ENCODE results near the gene BUB1. TPM values are rescaled to one million over a fixed set of nuclear protein-coding genes. Genes with fewer than 3 reads are reported as not detected.
"Not testable (repeated sequence)": the region's sequence is repeated elsewhere in the genome, so short reads cannot be mapped to it uniquely, and the experiment has no call there.

Gene BUB1
- total RNA-seq, 1 experiment from 2014 or later, result 82.4 TPM

DNA sequence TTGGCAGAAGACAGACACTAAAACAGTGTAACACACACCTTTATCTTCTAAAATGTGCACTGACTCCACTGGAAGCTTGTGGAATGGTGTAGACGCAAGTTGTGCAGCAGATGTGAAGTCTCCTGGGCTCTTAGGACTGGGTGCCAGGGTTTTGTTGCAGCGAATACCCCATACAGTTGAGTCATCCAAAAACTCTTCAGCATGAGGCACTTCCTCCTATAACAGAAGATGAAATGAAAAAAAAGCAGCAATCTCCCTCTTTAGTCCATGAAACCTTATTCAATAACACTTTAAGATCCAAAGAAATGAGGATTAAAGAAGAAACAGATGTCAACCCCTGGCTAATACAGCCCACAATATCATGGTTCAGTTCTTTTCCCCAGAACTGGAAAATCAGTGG lies 22.2 kb downstream of the BUB1 start:
- DNase-seq (ENCODE audit: low read depth), result no peak

DNA sequence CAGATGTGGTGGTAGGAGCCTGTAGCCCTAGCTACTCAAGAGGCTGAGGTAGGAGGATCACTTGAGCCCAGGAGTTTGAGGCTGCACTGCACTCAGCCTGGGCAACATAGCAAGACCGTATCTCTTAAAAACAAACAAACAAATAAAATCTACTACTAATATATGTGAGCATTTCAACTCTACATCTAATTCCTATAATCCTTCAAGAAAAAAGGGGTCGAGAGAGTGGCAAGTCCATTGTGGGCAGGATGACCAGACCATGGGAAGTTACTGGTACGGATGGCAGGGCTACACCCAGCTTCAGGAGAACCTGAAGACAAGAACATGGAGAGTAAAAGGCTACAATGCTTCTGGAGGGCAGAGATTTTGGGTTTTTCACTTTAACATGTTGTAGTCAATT lies 24.0 kb downstream of the BUB1 start:
- DNase-seq (ENCODE audit: low read depth), result no peak

- no peak for DNase-seq (ENCODE audit: low read depth)
Measured at GRCh38 chr2:110650346-110650745, 27.5 kb downstream of the BUB1 start.

DNA sequence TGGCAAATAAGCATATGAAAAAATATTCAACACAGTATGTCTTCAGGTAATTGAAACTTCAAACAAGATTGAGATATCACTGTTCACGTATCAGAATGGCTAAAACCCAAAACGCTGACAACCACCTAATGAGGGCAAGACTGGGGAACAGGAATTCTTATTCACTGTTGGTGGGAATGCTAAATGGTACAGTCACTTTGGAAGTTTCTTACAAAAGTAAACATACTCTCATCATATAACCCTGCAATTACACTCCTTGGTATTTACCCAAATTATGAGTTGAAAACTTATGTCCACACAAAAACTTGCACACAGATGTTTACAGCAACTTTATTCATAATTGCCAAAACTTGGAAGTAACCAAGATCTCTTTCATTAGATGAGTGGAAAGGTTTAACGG lies 30.1 kb downstream of the BUB1 start:
- no peak for DNase-seq (ENCODE audit: low read depth)

GRCh38 chr2:110645616-110646015 lies 32.2 kb downstream of the BUB1 start:
- DNase-seq (ENCODE audit: low read depth), result no peak

GRCh38 chr2:110644357-110644756 lies 33.5 kb downstream of the BUB1 start:
- no peak for DNase-seq (ENCODE audit: low read depth)

DNA sequence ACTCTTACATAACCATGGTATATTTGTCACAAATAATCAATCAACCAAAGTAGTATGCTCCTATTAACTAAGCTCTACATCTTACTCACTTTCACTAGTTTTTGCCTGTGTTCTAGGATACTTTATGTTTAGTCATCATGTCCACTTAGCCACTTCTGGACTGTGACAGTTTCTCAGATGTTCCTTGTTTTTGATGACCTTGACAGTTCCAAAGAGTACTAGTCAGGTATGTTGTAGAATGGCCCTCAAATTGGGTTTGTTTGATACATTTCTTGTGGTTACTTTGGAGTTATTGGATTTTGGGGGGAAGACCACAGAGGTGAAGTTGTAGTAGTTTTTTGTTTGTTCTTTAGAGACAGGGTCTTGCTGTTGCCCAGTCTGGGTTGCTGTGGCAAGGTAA lies 35.5 kb downstream of the BUB1 start:
- no peak for DNase-seq (ENCODE audit: low read depth)

DNA sequence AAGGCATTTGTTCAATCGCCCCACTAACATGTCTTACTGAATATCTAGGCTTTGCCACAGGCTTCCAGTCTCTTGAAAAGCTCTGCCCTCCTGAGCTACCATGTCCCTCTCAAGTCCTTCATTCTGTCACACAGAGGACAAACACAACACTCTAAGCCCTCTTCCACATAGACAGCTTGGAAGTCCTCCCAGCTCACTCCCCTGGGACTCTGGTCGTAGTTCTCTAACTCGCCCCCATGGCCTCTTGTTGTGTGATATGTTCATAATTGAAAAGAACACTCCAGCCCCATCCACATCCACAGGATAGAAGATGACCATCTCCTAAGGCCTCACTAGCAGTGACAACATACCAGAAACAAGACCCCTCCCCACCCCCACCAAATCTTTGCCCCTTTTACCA lies 37.9 kb downstream of the BUB1 start:
- DNase-seq (ENCODE audit: low read depth), result no peak

GRCh38 chr2:110638952-110639695 lies 38.7 kb downstream of the BUB1 start:
- DNase-seq (ENCODE audit: low read depth), result no peak

- no peak for DNase-seq (ENCODE audit: low read depth)
Measured at GRCh38 chr2:110638004-110638403, 39.9 kb downstream of the BUB1 start.

GRCh38 chr2:110637093-110637492 lies 40.8 kb downstream of the BUB1 start:
- no peak for DNase-seq (ENCODE audit: low read depth)

DNA sequence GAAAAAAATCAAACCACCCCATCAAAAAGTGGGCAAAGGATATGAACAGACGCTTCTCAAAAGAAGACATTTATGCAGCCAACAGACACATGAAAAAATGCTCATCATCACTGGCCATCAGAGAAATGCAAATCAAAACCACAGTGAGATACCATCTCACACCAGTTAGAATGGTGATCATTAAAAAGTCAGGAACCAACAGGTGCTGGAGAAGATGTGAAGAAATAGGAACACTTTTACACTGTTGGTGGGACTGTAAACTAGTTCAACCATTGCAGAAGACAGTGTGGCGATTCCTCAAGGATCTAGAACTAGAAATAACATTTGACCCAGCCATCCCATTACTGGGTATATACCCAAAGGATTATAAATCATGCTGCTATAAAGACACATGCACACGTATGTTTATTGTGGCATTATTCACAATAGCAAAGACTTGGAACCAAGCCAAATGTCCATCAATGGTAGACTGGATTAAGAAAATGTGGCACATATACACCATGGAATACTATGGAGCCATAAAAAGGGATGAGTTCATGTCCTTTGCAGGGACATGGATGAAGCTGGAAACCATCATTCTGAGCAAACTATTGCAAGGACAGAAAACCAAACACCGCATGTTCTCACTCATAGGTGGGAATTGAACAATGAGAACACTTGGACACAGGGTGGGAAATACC lies 41.8 kb downstream of the BUB1 start:
- not testable (repeated sequence) for DNase-seq (ENCODE audit: low read depth)

DNA sequence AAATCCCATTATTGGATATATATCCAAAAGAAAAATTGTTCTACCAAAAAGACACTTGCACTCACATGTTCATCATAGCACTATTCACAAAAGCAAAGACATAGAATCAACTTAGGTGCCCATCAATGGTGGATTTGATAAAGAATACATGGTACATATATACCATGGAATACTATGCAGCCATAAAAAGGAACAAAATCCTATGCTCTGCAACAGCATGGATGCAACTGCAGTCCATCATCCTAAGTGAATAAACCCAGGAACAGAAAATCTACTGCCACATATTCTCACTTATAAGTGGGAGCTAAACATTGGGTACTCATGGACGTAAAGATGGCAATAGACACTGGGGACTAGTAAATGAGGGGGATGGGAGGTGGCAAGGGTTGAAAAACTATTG lies 50.5 kb downstream of the BUB1 start:
- not testable (repeated sequence) for DNase-seq (ENCODE audit: low read depth)

DNA sequence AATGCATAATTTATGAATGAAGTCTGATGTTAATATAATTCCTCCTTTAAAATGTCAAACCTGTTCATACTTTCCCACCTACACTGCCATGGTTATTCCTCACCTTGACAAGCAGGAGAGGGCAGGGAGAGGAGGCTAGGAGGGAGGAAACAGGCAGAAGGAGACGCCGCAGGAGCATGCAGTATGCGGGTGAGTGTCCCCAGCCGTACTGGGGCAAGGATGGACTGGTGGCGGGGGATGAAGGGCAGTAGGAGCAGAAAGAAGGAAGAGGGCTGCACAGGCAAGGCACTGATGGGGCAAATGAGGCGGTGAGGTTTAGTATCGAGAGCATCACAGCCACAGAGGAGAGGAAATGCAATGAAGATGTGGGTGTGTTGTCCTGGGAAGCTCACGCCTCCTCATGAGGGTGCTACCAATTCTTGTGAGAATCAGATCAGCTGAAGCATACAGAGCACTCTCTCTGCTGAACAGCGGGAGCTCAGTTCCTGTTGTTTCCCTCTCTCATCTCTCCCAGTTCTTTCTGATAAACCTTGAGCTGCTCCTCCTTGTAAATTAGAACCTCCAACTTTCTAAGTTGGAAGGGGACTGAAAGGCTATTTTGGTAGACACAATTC lies 58.4 kb downstream of the BUB1 start:
- not testable (repeated sequence) for DNase-seq (ENCODE audit: low read depth)

DNA sequence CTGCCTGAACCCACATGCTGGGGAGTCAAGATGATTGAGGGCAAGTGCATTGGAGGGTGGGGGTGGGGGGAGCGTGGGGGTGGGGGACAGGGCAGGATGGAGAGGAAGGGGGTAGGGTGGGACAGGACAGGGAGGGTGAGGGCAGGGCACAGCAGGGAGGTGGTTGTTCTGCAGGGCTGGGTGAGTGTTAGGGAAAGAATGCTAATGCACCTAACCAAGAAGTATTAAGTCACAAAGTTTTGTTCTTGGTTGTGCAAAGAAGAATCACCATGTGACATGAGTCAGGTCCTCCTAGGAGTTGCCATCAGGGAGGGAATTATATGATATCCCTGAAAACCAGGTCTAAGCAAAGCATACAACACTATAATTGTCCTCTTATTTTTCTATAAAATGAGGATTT lies 63.9 kb downstream of the BUB1 start:
- not testable (repeated sequence) for DNase-seq (ENCODE audit: low read depth)

DNA sequence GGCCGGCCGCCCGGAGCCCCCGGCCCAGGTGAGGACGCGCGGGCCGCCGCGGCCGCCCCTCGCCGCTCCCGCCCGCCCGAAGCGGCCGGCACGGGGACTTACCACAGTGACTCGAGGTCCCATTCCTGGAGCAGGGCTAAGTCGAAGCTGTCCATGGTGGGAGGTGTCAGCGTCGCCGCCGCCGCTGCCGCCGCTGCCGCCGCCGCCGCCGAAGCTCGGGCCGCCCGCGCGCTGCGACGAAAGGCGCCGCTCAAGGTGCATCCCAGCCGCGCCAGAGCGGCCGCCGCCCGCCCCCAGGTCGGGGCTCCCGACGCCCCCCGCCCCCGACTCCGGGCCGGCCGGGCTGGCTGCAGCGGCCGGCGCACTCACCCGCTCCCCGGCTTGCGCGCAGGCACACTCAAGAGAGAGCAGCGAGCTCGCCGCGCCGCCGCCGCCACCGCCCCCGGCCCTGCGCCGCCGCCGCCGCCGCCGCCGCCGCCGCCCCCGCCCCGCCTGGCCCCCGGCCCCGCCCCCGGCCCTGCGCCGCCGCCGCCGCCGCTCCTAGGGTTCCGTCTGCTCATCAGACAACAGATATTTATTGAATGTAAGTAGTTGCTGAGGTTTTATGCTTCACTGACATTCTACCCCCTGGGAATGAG lies 67.1 kb downstream of the BUB1 start:
- not testable (repeated sequence) for DNase-seq (ENCODE audit: low read depth)

DNA sequence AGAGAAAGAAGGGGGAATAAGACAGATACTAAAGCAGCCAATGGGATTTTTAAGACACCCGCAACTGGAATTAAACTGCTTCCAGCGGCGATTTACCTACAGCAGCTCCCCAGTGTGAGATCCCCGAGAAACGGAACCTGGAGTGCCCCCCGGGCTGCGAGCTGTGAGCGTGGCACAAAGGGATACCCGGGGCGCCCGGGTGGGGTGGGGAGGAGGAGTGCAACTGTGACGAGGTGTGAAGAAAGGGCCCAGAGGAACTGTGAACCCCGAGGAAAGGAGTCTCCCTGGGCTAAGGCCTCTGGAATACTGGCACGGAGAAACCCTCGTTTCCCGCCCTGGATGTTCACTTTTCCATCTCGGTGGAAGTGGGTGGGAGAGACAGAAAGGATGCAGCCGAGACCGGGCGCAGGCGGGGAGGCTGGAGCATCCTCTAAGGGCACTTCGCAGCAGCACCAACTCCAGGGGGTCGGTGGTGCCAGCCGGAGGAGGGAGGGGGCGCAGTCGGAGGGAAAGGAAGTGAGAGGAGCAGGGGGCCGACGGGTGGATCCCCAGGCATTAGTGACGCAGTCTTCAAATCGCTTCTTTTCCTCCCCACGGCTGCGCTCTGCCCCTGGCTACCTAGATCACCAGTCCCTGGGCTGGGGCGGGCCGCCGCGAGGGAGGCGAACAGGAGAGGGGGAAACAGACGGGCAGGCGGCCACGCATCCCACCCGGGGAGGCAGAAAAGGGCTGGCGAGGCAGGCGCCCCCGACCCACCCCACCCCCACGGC lies 67.8 kb downstream of the BUB1 start:
- not testable (repeated sequence) for DNase-seq (ENCODE audit: low read depth)

DNA sequence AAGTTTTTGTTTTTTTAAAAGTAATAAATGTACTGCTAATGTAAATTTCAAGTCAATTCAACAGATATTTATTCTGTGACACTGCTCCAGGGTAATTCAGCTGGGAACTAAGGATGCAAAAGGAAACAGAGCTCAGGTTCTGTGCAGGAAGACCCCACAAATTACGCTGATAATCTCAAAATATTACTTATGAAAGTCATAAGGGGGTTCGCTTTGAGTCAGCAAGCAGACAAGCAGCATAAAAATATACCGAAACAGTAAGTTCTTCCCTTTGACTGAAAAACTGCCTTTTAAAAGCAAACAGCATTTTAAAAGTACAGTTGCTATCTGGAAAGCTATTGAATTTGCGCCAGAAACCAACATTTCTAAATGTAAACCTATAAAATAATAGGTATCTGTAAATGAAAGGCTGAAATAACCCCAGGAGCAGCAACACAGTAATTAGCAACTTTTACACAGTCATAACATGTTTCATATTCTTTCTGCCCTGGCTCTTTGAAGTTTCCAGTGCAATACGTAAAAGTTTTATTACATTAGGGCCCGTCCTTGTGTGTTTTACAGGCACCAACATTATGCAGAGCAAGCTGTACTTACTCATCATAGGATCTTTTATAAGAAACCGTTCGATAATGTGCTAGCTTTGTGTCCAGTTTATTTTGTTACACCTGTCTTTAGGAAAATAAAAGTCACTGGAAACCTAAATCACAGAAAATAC lies 68.9 kb downstream of the BUB1 start:
- not testable (repeated sequence) for DNase-seq (ENCODE audit: low read depth)

DNA sequence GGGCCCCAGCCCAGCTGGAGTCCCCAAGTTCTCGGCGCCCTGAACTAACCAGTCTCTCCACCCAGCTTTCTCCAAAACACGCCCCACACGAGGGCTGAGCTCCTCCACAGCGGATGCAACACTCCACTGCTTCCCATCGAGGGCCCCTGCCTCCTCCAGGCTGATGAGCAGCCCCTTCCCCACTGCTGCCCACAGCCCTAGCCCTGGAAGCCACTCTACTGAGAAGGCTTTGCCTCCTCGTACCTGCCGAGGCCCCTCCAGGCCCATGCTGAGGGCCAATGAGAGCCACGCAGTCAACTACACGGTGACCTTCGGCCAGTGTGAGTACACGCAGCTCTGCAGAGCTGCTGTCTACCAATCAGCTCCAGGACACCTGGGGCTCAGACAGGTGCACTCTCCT lies 72.8 kb downstream of the BUB1 start:
- not testable (repeated sequence) for DNase-seq (ENCODE audit: low read depth)

DNA sequence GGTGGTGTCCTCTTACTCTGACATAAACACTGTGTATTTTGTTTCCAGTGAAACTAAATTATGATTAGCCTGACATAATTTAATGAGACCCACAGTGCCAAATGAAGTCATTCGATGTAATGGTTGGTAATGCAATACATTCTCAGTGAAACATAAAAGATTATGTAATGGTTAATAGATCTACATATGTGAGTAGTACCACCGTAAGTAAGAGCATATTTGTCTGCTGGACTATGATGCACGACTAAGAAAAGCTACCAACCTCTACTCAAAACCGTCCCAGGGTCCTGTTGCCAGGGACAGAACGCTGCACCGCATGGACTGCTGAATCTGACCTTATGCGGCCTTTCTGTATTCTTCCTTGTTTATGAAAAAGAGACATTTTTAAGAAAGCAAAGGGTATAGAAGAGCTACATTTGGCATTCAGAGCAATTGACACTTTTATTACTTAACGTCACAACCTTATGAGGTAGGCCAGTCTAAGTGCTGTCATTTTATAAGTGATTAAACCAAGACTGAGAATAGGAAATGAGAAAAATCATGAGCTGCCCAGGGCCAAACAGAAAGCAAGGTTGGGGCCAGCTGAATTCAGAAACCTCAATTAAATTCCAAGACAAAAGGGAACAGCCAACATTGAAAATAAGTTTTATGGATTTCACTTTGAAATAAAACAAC lies 73.8 kb downstream of the BUB1 start:
- DNase-seq (ENCODE audit: low read depth), result not testable (repeated sequence)
